Effector CD8-positive, alpha-beta T cell (primary cell): ENCODE data around the gene PLPP6.

Source experiments
- DNase-seq: peaks from one replicate; lab custom pipeline; 2025; lab: John Stamatoyannopoulos, UW

Gene PLPP6

GRCh38 chr9:4700091-4700490 is 38.0 kb downstream of the PLPP6 start:
- DNase-seq, result no peak

DNA sequence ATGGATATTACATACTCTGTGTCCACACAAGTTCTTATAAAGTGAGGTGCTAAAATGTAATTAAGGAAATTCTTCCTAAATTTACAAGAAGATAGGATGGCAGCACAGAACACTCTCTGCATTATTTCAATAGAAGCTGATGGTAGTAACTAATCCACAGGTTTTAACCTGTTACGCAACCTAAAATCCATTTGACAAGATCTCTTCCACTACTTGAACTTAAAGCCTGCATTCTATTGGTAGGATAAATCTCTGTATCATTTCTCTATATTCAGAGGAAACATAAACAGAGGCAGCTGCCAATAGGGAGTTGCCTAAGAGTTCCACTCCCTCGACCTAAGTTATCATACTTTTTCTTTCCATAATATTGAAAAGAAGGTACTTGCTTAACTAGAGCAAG is 38.8 kb downstream of the PLPP6 start:
- DNase-seq, result no peak

DNA sequence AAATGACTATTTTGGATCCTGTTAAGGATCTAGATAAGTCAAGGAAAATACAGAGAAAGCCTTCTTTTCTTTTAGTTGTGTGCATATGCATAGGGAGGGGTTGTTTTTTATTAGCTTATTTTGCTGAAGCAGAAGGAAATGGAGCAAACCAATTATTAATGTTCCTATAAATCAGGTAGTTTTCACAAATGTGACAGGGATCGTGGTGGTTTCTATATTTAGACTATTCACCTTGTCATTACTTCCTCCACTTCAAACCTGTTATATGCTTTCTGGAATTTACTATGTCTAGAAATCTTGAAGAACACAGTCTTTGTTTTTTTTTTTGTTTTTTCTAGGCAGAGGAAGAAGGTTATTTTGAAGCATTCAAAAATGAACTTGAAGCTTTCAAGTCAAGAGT is 39.4 kb downstream of the PLPP6 start:
- no peak for DNase-seq

DNA sequence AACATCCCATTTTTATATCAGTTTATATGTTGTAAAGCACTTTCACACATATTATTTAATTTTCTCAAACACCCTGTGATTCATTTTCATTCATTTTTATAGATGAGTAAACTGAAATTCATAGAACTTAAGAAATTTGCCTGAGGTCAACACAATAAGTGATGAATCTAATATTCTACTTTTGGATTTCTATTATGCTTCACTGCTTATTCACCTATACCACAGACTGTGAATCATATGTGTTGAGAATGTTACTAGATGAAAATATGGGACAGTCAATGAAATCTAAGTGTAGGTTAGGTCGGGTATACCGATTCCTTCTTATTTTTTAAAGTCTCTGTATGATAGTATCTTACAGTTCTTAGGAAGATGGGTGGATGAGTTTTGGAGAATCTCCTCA is 42.0 kb downstream of the PLPP6 start:
- no peak for DNase-seq

DNA sequence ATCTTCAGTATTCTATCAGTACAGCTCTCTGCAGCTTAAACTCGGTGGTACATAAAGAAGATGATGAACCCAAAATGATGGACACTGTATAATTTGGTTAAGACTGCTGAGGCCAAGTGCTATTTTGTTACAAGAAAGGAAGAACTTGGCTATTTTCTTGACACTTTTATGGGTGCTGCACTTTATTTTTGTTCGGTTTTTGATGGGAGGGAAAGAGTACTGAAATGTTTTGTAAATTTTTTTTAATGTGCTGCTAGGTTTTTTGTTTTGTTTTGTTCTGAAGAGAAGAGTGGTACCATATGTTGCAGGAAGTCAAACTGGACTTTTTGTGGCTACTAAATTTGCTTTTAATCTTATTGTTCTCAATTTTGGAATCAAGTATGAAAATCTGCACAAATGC is 43.9 kb downstream of the PLPP6 start:
- DNase-seq, result no peak

- DNase-seq, result no peak
Observed at GRCh38 chr9:4706971-4707622, 45.0 kb downstream of the PLPP6 start.

- no peak for DNase-seq
Observed at GRCh38 chr9:4709380-4709779, 47.3 kb downstream of the PLPP6 start.

GRCh38 chr9:4713849-4714248 is 51.8 kb downstream of the PLPP6 start:
- no peak for DNase-seq

GRCh38 chr9:4714266-4715016 is 52.3 kb downstream of the PLPP6 start:
- DNase-seq, result no peak
